Mammary epithelial cell (primary cell): ENCODE data around the gene SINHCAF.

Experiments
- CTCF ChIP-seq, 2 donors: IDR thresholded peaks in 1 of 2; conservative IDR thresholded peaks in 1 of 2; 2 replicates each; pipeline ENCODE4 v1.5.1; 2011 to 2012; ENCODE audit warnings: inconsistent platforms in 2 of 2, low read length in 2 of 2, mild to moderate bottlenecking in 2 of 2, control low read depth in 1 of 2, low read depth in 1 of 2; ENCODE audit not compliant: insufficient read depth in 1 of 2; ENCODE audit errors: extremely low read depth in 1 of 2
- EZH2 ChIP-seq: IDR thresholded peaks from 2 replicates; pipeline ENCODE4 v1.6.1; 2012; ENCODE audit warnings: low read length, inconsistent platforms, borderline replicate concordance

- TF ChIP-seq CTCF (conservative IDR thresholded peaks at IDR 0.05 in 1 of 2, IDR thresholded peaks at IDR 0.05 in 1 of 2; ENCODE audit: extremely low read depth in 1 of 2, insufficient read depth in 1 of 2, low read depth in 1 of 2, low read length in 2 of 2) (no peak), EZH2 (no peak)
Observed at GRCh38 chr12:31308116-31308515, 17.8 kb downstream of the SINHCAF start.
